ENCODE results near the gene PRKCD.

Gene PRKCD

GRCh38 chr3:53142986-53143385, 18.0 kb upstream of the PRKCD start:
- no peaks in the 10 kb centered on the region for H3K4me1 ChIP-seq (ENCODE audit: control insufficient read depth, low read depth, low read length)
- H3K23ac ChIP-seq (ENCODE audit: low read length), result no peak overlapping the region
- no peak overlapping the region for H3K27ac ChIP-seq (ENCODE audit: low read depth, low read length)
- H2AK5ac ChIP-seq (ENCODE audit: low read length), result no peak overlapping the region
- WGBS (ENCODE audit: extremely low coverage, insufficient coverage, low lambda C conversion rate), result no CpG with 5 or more reads among the region's 3 CpGs
- H3K36me3 ChIP-seq (ENCODE audit: control insufficient read depth, insufficient read depth, low read length), result no peaks in the 10 kb centered on the region
- no peak overlapping the region for H3K4ac ChIP-seq (ENCODE audit: low read depth, low read length)
- no peak overlapping the region for H2BK5ac ChIP-seq (ENCODE audit: low read length)
- H2BK15ac ChIP-seq (replicated peaks; ENCODE audit: low read depth), result no peak overlapping the region
- no peaks in the 10 kb centered on the region for H3K79me1 ChIP-seq (ENCODE audit: low read length)
- DNase-seq, result no peak
- no peak overlapping the region for H4K8ac ChIP-seq (ENCODE audit: low read depth, low read length)
- no peak overlapping the region for H3K56ac ChIP-seq (ENCODE audit: low read length)
- no peak overlapping the region for H3K4me3 ChIP-seq (ENCODE audit: low read length)
- H4K5ac ChIP-seq (ENCODE audit: low read length), result no peak overlapping the region
- no peaks in the 10 kb centered on the region for H3K27me3 ChIP-seq (ENCODE audit: insufficient read depth, low read length, poor library complexity)
- no peak overlapping the region for H3K9ac ChIP-seq (ENCODE audit: low read length)
- no peak overlapping the region for H2BK120ac ChIP-seq (ENCODE audit: low read depth, low read length)
- no peak overlapping the region for H3K4me2 ChIP-seq (ENCODE audit: low read length)
- H3K18ac ChIP-seq (ENCODE audit: low read length), result no peak overlapping the region
- no peaks in the 10 kb centered on the region for H3K79me2 ChIP-seq (ENCODE audit: control insufficient read depth, insufficient read depth, low read length)

GRCh38 chr3:53144446-53144845, 16.6 kb upstream of the PRKCD start:
- Histone ChIP-seq H2BK5ac (ENCODE audit: low read length) (no peak overlapping the region), H2AK5ac (ENCODE audit: low read length) (no peak overlapping the region), H3K79me1 (ENCODE audit: low read length) (no peaks in the 10 kb centered on the region), H3K23ac (ENCODE audit: low read length) (no peak overlapping the region), H3K4me2 (ENCODE audit: low read length) (no peak overlapping the region), H2BK120ac (ENCODE audit: low read depth, low read length) (no peak overlapping the region), H3K27me3 (ENCODE audit: insufficient read depth, low read length, poor library complexity) (no peaks in the 10 kb centered on the region), H3K18ac (ENCODE audit: low read length) (no peak overlapping the region), H4K8ac (ENCODE audit: low read depth, low read length) (no peak overlapping the region), H3K9ac (ENCODE audit: low read length) (no peak overlapping the region), H3K36me3 (ENCODE audit: control insufficient read depth, insufficient read depth, low read length) (no peaks in the 10 kb centered on the region), H3K27ac (ENCODE audit: low read depth, low read length) (no peak overlapping the region), H2BK15ac (replicated peaks; ENCODE audit: low read depth) (no peak overlapping the region), H3K79me2 (ENCODE audit: control insufficient read depth, insufficient read depth, low read length) (no peaks in the 10 kb centered on the region), H3K4me1 (ENCODE audit: control insufficient read depth, low read depth, low read length) (no peaks in the 10 kb centered on the region), H4K5ac (ENCODE audit: low read length) (no peak overlapping the region), H3K4ac (ENCODE audit: low read depth, low read length) (no peak overlapping the region), H3K4me3 (ENCODE audit: low read length) (no peak overlapping the region), H3K56ac (ENCODE audit: low read length) (no peak overlapping the region)
- WGBS (ENCODE audit: extremely low coverage, insufficient coverage, low lambda C conversion rate), result no CpG with 5 or more reads among the region's 4 CpGs
- DNase-seq, result no peak

GRCh38 chr3:53144862-53145712, 15.9 kb upstream of the PRKCD start:
- H3K79me2 ChIP-seq (ENCODE audit: control insufficient read depth, insufficient read depth, low read length), result no peaks in the 10 kb centered on the region
- no peak overlapping the region for H4K5ac ChIP-seq (ENCODE audit: low read length)
- no peak overlapping the region for H3K56ac ChIP-seq (ENCODE audit: low read length)
- H2AK5ac ChIP-seq (ENCODE audit: low read length), result no peak overlapping the region
- WGBS (ENCODE audit: extremely low coverage, insufficient coverage, low lambda C conversion rate), result no CpG with 5 or more reads among the region's 11 CpGs
- no peak for DNase-seq
- no peak overlapping the region for H3K9ac ChIP-seq (ENCODE audit: low read length)
- no peak overlapping the region for H3K4me3 ChIP-seq (ENCODE audit: low read length)
- H3K18ac ChIP-seq (ENCODE audit: low read length), result no peak overlapping the region
- H2BK5ac ChIP-seq (ENCODE audit: low read length), result no peak overlapping the region
- no peak overlapping the region for H2BK15ac ChIP-seq (replicated peaks; ENCODE audit: low read depth)
- no peaks in the 10 kb centered on the region for H3K27me3 ChIP-seq (ENCODE audit: insufficient read depth, low read length, poor library complexity)
- no peak overlapping the region for H3K27ac ChIP-seq (ENCODE audit: low read depth, low read length)
- no peaks in the 10 kb centered on the region for H3K4me1 ChIP-seq (ENCODE audit: control insufficient read depth, low read depth, low read length)
- no peak overlapping the region for H2BK120ac ChIP-seq (ENCODE audit: low read depth, low read length)
- no peak overlapping the region for H4K8ac ChIP-seq (ENCODE audit: low read depth, low read length)
- no peak overlapping the region for H3K4me2 ChIP-seq (ENCODE audit: low read length)
- H3K36me3 ChIP-seq (ENCODE audit: control insufficient read depth, insufficient read depth, low read length), result no peaks in the 10 kb centered on the region
- no peaks in the 10 kb centered on the region for H3K79me1 ChIP-seq (ENCODE audit: low read length)
- no peak overlapping the region for H3K23ac ChIP-seq (ENCODE audit: low read length)
- no peak overlapping the region for H3K4ac ChIP-seq (ENCODE audit: low read depth, low read length)

GRCh38 chr3:53145713-53146080, 15.3 kb upstream of the PRKCD start:
- no peak overlapping the region for H4K5ac ChIP-seq (ENCODE audit: low read length)
- H2BK15ac ChIP-seq (replicated peaks; ENCODE audit: low read depth), result no peak overlapping the region
- H3K23ac ChIP-seq (ENCODE audit: low read length), result no peak overlapping the region
- H3K56ac ChIP-seq (ENCODE audit: low read length), result no peak overlapping the region
- H3K4me3 ChIP-seq (ENCODE audit: low read length), result no peak overlapping the region
- DNase-seq, result no peak
- no peak overlapping the region for H2AK5ac ChIP-seq (ENCODE audit: low read length)
- H3K18ac ChIP-seq (ENCODE audit: low read length), result no peak overlapping the region
- no peak overlapping the region for H2BK5ac ChIP-seq (ENCODE audit: low read length)
- no CpG with 5 or more reads among the region's 3 CpGs for WGBS (ENCODE audit: extremely low coverage, insufficient coverage, low lambda C conversion rate)
- H3K79me2 ChIP-seq (ENCODE audit: control insufficient read depth, insufficient read depth, low read length), result no peaks in the 10 kb centered on the region
- H3K9ac ChIP-seq (ENCODE audit: low read length), result no peak overlapping the region
- no peaks in the 10 kb centered on the region for H3K27me3 ChIP-seq (ENCODE audit: insufficient read depth, low read length, poor library complexity)
- H3K79me1 ChIP-seq (ENCODE audit: low read length), result no peaks in the 10 kb centered on the region
- no peak overlapping the region for H3K4me2 ChIP-seq (ENCODE audit: low read length)
- H2BK120ac ChIP-seq (ENCODE audit: low read depth, low read length), result no peak overlapping the region
- no peak overlapping the region for H3K4ac ChIP-seq (ENCODE audit: low read depth, low read length)
- no peaks in the 10 kb centered on the region for H3K36me3 ChIP-seq (ENCODE audit: control insufficient read depth, insufficient read depth, low read length)
- no peaks in the 10 kb centered on the region for H3K4me1 ChIP-seq (ENCODE audit: control insufficient read depth, low read depth, low read length)
- H4K8ac ChIP-seq (ENCODE audit: low read depth, low read length), result no peak overlapping the region
- no peak overlapping the region for H3K27ac ChIP-seq (ENCODE audit: low read depth, low read length)

- no peak for DNase-seq
- H3K27ac ChIP-seq (ENCODE audit: low read depth, low read length), result no peak overlapping the region
Observed at GRCh38 chr3:53146319-53146891, 14.6 kb upstream of the PRKCD start.

More at GRCh38 chr3:53146319-53146891, 14.6 kb upstream of the PRKCD start:
- H3K18ac ChIP-seq (ENCODE audit: low read length), result no peak overlapping the region
- H3K56ac ChIP-seq (ENCODE audit: low read length), result no peak overlapping the region
- no peak overlapping the region for H3K4me3 ChIP-seq (ENCODE audit: low read length)
- H3K4me2 ChIP-seq (ENCODE audit: low read length), result no peak overlapping the region
- WGBS (ENCODE audit: extremely low coverage, insufficient coverage, low lambda C conversion rate), result no CpG with 5 or more reads among the region's 7 CpGs
- H3K9ac ChIP-seq (ENCODE audit: low read length), result no peak overlapping the region
- no peaks in the 10 kb centered on the region for H3K4me1 ChIP-seq (ENCODE audit: control insufficient read depth, low read depth, low read length)
- no peak overlapping the region for H2BK15ac ChIP-seq (replicated peaks; ENCODE audit: low read depth)
- no peak overlapping the region for H2BK5ac ChIP-seq (ENCODE audit: low read length)
- H3K79me1 ChIP-seq (ENCODE audit: low read length), result no peaks in the 10 kb centered on the region
- no peak overlapping the region for H3K4ac ChIP-seq (ENCODE audit: low read depth, low read length)
- no peaks in the 10 kb centered on the region for H3K36me3 ChIP-seq (ENCODE audit: control insufficient read depth, insufficient read depth, low read length)
- no peak overlapping the region for H2AK5ac ChIP-seq (ENCODE audit: low read length)
- no peak overlapping the region for H4K8ac ChIP-seq (ENCODE audit: low read depth, low read length)
- H3K23ac ChIP-seq (ENCODE audit: low read length), result no peak overlapping the region
- H3K79me2 ChIP-seq (ENCODE audit: control insufficient read depth, insufficient read depth, low read length), result no peaks in the 10 kb centered on the region
- no peak overlapping the region for H2BK120ac ChIP-seq (ENCODE audit: low read depth, low read length)
- H3K27me3 ChIP-seq (ENCODE audit: insufficient read depth, low read length, poor library complexity), result no peaks in the 10 kb centered on the region
- no peak overlapping the region for H4K5ac ChIP-seq (ENCODE audit: low read length)

All from mesendoderm (in vitro differentiated cells).